Fibroblast of pulmonary artery (primary cell): ENCODE measurements around the gene ANKRD13D.
A peak's percentile ranks its signal among the peaks of the same experiment; 100 is the strongest.

Experiments used
- DNase-seq: peaks from one replicate; pipeline ENCODE4 v3.0.0-alpha.2; 2010; ENCODE audit warnings: low read depth
- H3K4me3 ChIP-seq: replicated peaks from 2 replicates; pipeline ENCODE4 v1.5.1; 2011; ENCODE audit warnings: low read depth, mild to moderate bottlenecking, control low read depth, low read length, moderate library complexity
- CTCF ChIP-seq: IDR thresholded peaks from 2 replicates; pipeline ENCODE4 v1.5.1; 2011; ENCODE audit warnings: mild to moderate bottlenecking, control low read depth, low read length, inconsistent platforms; ENCODE audit errors: missing control alignments

Gene ANKRD13D

GRCh38 chr11:67289651-67290479, 762 bp downstream of the ANKRD13D start:
- peak overlapping the region; percentile 65 for H3K4me3 ChIP-seq
- DNase-seq: no peak
- no peak for TF ChIP-seq CTCF

GRCh38 chr11:67290801-67291200, 1.7 kb downstream of the ANKRD13D start:
- DNase-seq: peak; percentile 61
- TF ChIP-seq CTCF: no peak
- peak overlapping the region; percentile 65 for H3K4me3 ChIP-seq

- no peak overlapping the region for H3K4me3 ChIP-seq
- no peak for TF ChIP-seq CTCF
- DNase-seq: no peak
These were observed 2.6 kb downstream of the ANKRD13D start for GRCh38 chr11:67291481-67292381.

- no peak overlapping the region for H3K4me3 ChIP-seq
- no peak for TF ChIP-seq CTCF
- DNase-seq: no peak
These were observed 3.6 kb downstream of the ANKRD13D start for GRCh38 chr11:67292671-67293070.

- DNase-seq: peak; percentile 42
- no peak for TF ChIP-seq CTCF
- no peak overlapping the region for H3K4me3 ChIP-seq
These were observed 4.0 kb downstream of the ANKRD13D start for GRCh38 chr11:67293090-67293489.

GRCh38 chr11:67295846-67296245, 6.7 kb downstream of the ANKRD13D start:
- H3K4me3 ChIP-seq: no peak overlapping the region
- peak; percentile 26 for DNase-seq
- no peak for TF ChIP-seq CTCF
